Measurements from ENCODE around the gene SAPCD1. TPM values are rescaled to one million over a fixed set of nuclear protein-coding genes. Genes with fewer than 3 reads are reported as not detected.

The SAPCD1 gene
- total and polyA plus RNA-seq, 2 donors (not counting 1 experiment from before 2014, with no cell fraction given): 12.9 TPM

DNA sequence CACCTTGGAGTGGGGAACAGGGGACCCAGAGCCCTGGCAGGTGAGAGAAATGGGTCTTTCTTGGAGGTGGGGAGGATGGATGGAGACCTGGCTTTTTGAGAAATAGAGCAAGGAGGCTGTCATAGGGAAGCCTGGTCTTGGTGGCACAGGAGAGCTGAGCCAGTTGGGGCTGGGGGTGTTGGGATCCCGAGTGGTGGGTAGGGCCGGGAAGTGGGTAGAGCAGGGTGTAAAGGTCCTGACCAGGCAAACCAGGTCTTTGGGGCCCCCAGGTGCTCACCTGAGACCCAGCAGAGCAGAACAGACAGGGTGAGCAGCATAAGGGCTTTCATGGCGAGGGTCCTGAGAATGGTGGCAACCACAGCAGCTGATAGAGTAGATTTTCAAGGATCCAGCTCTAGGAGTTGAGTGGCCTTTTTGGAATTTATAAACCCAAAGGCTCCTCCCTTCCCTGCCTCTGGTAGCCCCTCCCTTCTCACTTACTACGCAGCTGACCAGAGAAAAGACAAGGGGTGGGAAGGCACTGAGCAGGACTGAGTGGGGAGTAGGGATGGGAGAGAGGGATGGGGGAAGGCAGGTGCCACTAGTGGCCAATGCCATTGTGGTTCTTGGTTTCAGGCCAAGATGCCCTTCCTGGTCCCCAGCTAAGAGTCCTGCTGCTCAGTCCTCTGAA lies 41.0 kb upstream of the SAPCD1 start, which contains the start of gene LY6G6C:
Gene LY6G6C (minus strand): TSS at position 396 of the 670 bp plus-strand sequence. CDS start 67 bp downstream, at position 329.
- H3K27me3 ChIP-seq (replicated peaks in 1 of 4; ENCODE audit: control extremely low read depth in 1 of 4, control insufficient read depth in 3 of 4, insufficient read depth in 4 of 4, low read length in 3 of 4): no peaks in the 10 kb centered on the region
- H3K4me3 ChIP-seq (ENCODE audit: control extremely low read depth in 1 of 5, extremely low read depth in 1 of 5, insufficient read depth in 1 of 5, low read depth in 2 of 5, low read length in 4 of 5): no peak within 1 kb of the TSS
- ChIA-PET POLR2A (no interaction called here), CTCF (no interaction called here)
- H3K27ac Mint-ChIP-seq: no peak within 1 kb of the TSS
- intact Hi-C loops (cut with micrococcal nuclease): no loop called here
- no peak within 1 kb of the TSS for H3K4me2 ChIP-seq (replicated peaks; ENCODE audit: low read depth, low read length, poor library complexity, severe bottlenecking)
- no peaks in the 10 kb centered on the region for H3K9me3 Mint-ChIP-seq (ENCODE audit: insufficient read depth)
- no peaks in the 10 kb centered on the region for H3K9me3 ChIP-seq (ENCODE audit: control extremely low read depth in 1 of 3, control insufficient read depth in 2 of 3, insufficient read depth in 1 of 3, low read length in 2 of 3)
- no peak within 1 kb of the TSS for H2AFZ ChIP-seq (ENCODE audit: insufficient read depth, low read depth, low read length, poor library complexity, severe bottlenecking)
- no peak within 1 kb of the TSS for H3K9ac ChIP-seq (ENCODE audit: low read length)
- DNase-seq (no peak), ATAC-seq (ENCODE audit: low read depth) (no peak)
- H3K36me3 ChIP-seq (replicated peaks in 1 of 2; ENCODE audit: control extremely low read depth in 1 of 2, control insufficient read depth in 1 of 2, extremely low read depth in 1 of 2, insufficient read depth in 2 of 2, low read length in 1 of 2): peaks cover 0 to 10% of the 10 kb centered on the region in 2 experiments
- H3K27ac ChIP-seq (ENCODE audit: low read length in 2 of 2): no peak within 1 kb of the TSS
- TF ChIP-seq, protein P1, sequence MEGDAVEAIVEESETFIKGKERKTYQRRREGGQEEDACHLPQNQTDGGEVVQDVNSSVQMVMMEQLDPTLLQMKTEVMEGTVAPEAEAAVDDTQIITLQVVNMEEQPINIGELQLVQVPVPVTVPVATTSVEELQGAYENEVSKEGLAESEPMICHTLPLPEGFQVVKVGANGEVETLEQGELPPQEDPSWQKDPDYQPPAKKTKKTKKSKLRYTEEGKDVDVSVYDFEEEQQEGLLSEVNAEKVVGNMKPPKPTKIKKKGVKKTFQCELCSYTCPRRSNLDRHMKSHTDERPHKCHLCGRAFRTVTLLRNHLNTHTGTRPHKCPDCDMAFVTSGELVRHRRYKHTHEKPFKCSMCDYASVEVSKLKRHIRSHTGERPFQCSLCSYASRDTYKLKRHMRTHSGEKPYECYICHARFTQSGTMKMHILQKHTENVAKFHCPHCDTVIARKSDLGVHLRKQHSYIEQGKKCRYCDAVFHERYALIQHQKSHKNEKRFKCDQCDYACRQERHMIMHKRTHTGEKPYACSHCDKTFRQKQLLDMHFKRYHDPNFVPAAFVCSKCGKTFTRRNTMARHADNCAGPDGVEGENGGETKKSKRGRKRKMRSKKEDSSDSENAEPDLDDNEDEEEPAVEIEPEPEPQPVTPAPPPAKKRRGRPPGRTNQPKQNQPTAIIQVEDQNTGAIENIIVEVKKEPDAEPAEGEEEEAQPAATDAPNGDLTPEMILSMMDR (IDR thresholded peaks at IDR 0.05): no peak
- TF ChIP-seq EZH2 (IDR thresholded peaks at IDR 0.05; ENCODE audit: borderline replicate concordance, insufficient read depth, low read depth, low read length, poor library complexity, severe bottlenecking): no peak
- H3K79me2 ChIP-seq (ENCODE audit: control insufficient read depth, insufficient read depth, low read length): no peaks in the 10 kb centered on the region
- 86% methylated on average over 2 of the region's 4 CpGs for WGBS (ENCODE audit: insufficient coverage)
- H3K4me1 ChIP-seq (ENCODE audit: control insufficient read depth in 2 of 2, insufficient read depth in 2 of 2, low read length in 2 of 2): peaks cover 12 to 19% of the 10 kb centered on the region in 2 donors
- H3K4me3 Mint-ChIP-seq: no peak within 1 kb of the TSS
- peaks cover 28% of the 10 kb centered on the region for H3K4me1 Mint-ChIP-seq
- no peaks in the 10 kb centered on the region for H4K20me1 ChIP-seq (ENCODE audit: control insufficient read depth, insufficient read depth, low read length, poor library complexity, severe bottlenecking)
- H3K27me3 Mint-ChIP-seq: no peaks in the 10 kb centered on the region

DNA sequence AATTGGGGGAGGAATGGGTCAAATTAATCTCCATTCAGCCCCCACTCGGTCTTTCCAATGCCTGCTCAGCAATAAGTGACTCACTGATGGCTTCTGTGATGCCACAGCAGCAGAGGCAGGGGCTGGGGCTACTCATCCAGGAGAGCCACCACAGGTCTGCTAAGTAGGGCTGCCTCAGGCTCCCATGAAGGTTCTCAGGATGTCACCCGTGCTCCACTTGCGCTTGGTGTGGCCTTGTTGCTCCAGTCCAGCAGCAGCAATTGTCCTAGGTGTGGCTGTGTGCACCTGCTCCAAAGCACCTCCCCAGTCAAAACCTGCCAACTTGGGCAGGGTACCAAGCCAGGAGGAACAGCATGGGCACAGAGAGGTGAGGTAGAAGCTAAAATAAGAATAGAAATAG lies 40.3 kb upstream of the SAPCD1 start:
- no peaks in the 10 kb centered on the region for H3K9me3 ChIP-seq (ENCODE audit: control extremely low read depth in 1 of 3, control insufficient read depth in 2 of 3, insufficient read depth in 1 of 3, low read length in 2 of 3)
- no peaks in the 10 kb centered on the region for H3K27me3 Mint-ChIP-seq
- H4K20me1 ChIP-seq (ENCODE audit: control insufficient read depth, insufficient read depth, low read length, poor library complexity, severe bottlenecking): no peaks in the 10 kb centered on the region
- intact Hi-C loops (cut with micrococcal nuclease): no loop called here
- H3K36me3 ChIP-seq (replicated peaks in 1 of 2; ENCODE audit: control extremely low read depth in 1 of 2, control insufficient read depth in 1 of 2, extremely low read depth in 1 of 2, insufficient read depth in 2 of 2, low read length in 1 of 2): peaks cover 0 to 17% of the 10 kb centered on the region in 2 experiments
- 100% methylated on average over 2 of the region's 3 CpGs for WGBS (ENCODE audit: insufficient coverage)
- H3K27ac Mint-ChIP-seq: no peak overlapping the region
- TF ChIP-seq, protein P1 (IDR thresholded peaks at IDR 0.05): no peak
- TF ChIP-seq EZH2 (IDR thresholded peaks at IDR 0.05; ENCODE audit: borderline replicate concordance, insufficient read depth, low read depth, low read length, poor library complexity, severe bottlenecking): no peak
- DNase-seq: no peak
- no peak overlapping the region for H3K27ac ChIP-seq (ENCODE audit: low read length in 2 of 2)
- H3K4me2 ChIP-seq (replicated peaks; ENCODE audit: low read depth, low read length, poor library complexity, severe bottlenecking): no peak overlapping the region
- H3K9me3 Mint-ChIP-seq (ENCODE audit: insufficient read depth): no peaks in the 10 kb centered on the region
- peaks cover 19 to 26% of the 10 kb centered on the region in 2 donors for H3K4me1 ChIP-seq (ENCODE audit: control insufficient read depth in 2 of 2, insufficient read depth in 2 of 2, low read length in 2 of 2)
- ATAC-seq (ENCODE audit: low read depth): no peak
- peaks cover 35% of the 10 kb centered on the region for H3K4me1 Mint-ChIP-seq
- H3K27me3 ChIP-seq (replicated peaks in 1 of 4; ENCODE audit: control extremely low read depth in 1 of 4, control insufficient read depth in 3 of 4, insufficient read depth in 4 of 4, low read length in 3 of 4): no peaks in the 10 kb centered on the region
- ChIA-PET CTCF (no interaction called here), POLR2A (no interaction called here)
- peaks cover 5% of the 10 kb centered on the region for H3K79me2 ChIP-seq (ENCODE audit: control insufficient read depth, insufficient read depth, low read length)
- H3K9ac ChIP-seq (ENCODE audit: low read length): no peak overlapping the region
- no peak overlapping the region for H3K4me3 ChIP-seq (ENCODE audit: control extremely low read depth in 1 of 5, extremely low read depth in 1 of 5, insufficient read depth in 1 of 5, low read depth in 2 of 5, low read length in 4 of 5)
- no peak overlapping the region for H3K4me3 Mint-ChIP-seq
- no peak overlapping the region for H2AFZ ChIP-seq (ENCODE audit: insufficient read depth, low read depth, low read length, poor library complexity, severe bottlenecking)

Measured in B cell (primary cell).